ENCODE data around the gene TBCD. TPM values are rescaled to one million over a fixed set of nuclear protein-coding genes. Genes with fewer than 3 reads are reported as not detected.
"Not testable (repeated sequence)": the region's sequence is repeated elsewhere in the genome, so short reads cannot be mapped to it uniquely, and the experiment has no call there.

TBCD gene
- total RNA-seq, 2 experiments from 2014 or later: 87.8 to 145 TPM

DNA sequence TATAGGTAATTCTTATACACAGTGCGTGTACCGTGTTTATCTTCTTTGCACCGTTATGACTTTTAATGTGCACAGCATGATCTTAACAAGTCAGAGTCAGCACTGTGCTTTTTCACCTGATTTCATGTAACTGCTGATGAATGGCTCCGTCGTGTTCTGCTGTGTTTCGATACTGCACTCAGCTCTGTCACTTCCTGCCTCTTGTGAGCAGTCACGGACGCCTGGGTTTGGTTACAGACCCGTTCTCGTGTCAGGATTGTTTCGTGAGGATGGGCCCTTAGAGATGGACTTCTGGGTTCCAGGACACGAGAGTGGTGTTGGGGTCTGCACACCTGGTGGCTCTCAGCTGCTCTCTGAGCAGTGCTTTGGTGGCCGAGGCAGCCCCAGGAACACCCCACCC is 24.6 kb downstream of the TBCD start:
- Histone ChIP-seq H3K4me1 (ENCODE audit: insufficient read depth, low read length, poor library complexity, severe bottlenecking) (peaks cover 10% of the 10 kb centered on the region), H3K9me3 (ENCODE audit: low read length) (no peaks in the 10 kb centered on the region), H3K4me2 (ENCODE audit: low read length) (no peak overlapping the region), H4K20me1 (ENCODE audit: insufficient read depth, low read length) (no peaks in the 10 kb centered on the region), H3K9me2 (ENCODE audit: insufficient read depth, low read length) (no peaks in the 10 kb centered on the region), H3K79me2 (ENCODE audit: insufficient read depth, low read depth, low read length) (no peaks in the 10 kb centered on the region), H2AFZ (ENCODE audit: low read length) (no peak overlapping the region), H3K27ac (ENCODE audit: low read depth, low read length, poor library complexity, severe bottlenecking) (no peak overlapping the region), H3K4me3 (ENCODE audit: low read depth, low read length, poor library complexity, severe bottlenecking) (no peak overlapping the region), H3K36me3 (ENCODE audit: insufficient read depth, low read length) (peaks cover 60% of the 10 kb centered on the region)
- BruUV-seq (replicated peaks): no TSS peak
- TF ChIP-seq, protein P1, sequence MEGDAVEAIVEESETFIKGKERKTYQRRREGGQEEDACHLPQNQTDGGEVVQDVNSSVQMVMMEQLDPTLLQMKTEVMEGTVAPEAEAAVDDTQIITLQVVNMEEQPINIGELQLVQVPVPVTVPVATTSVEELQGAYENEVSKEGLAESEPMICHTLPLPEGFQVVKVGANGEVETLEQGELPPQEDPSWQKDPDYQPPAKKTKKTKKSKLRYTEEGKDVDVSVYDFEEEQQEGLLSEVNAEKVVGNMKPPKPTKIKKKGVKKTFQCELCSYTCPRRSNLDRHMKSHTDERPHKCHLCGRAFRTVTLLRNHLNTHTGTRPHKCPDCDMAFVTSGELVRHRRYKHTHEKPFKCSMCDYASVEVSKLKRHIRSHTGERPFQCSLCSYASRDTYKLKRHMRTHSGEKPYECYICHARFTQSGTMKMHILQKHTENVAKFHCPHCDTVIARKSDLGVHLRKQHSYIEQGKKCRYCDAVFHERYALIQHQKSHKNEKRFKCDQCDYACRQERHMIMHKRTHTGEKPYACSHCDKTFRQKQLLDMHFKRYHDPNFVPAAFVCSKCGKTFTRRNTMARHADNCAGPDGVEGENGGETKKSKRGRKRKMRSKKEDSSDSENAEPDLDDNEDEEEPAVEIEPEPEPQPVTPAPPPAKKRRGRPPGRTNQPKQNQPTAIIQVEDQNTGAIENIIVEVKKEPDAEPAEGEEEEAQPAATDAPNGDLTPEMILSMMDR (conservative IDR thresholded peaks at IDR 0.05; ENCODE audit: low read length): no peak
- TF ChIP-seq EZH2phosphoT487 (IDR thresholded peaks at IDR 0.05; ENCODE audit: borderline replicate concordance, low read depth, low read length): no peak
- ChIA-PET CTCF (ENCODE audit: unreplicated experiment) (no interaction called here), POLR2A (no interaction called here)
- intact Hi-C loops (cut with micrococcal nuclease; ENCODE audit: unreplicated experiment): no loop called here
- DNase-seq (ENCODE audit: low spot score): no peak

DNA sequence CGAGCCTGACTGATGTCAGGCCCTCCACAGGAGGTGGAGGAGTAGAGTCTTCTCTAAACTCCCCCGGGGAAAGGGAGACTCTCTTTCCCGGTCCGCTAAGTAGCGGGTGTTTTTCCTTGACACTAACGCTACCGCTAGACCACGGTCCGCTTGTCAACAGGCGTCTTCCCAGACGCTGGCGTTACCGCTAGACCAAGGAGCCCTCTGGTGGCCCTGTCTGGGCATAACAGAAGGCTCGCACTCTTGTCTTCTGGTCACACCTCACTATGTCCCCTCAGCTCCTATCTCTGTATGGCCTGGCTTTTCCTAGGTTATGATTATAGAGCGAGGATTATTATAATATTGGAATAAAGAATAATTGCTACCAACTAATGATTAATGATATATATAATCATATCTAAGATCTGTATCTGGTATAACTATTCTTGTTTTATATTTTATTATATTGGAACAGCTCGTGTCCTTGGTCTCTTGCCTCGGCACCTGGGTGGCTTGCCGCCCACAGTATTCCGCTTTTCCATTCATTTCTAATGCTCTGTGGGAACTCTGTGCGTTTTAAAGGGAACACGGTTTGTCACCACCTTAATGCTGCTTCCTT is 26.0 kb downstream of the TBCD start:
- H2AFZ ChIP-seq (ENCODE audit: low read length); H3K27ac ChIP-seq (ENCODE audit: low read depth, low read length, poor library complexity, severe bottlenecking); H3K9me3 ChIP-seq (ENCODE audit: low read length); H3K79me2 ChIP-seq (ENCODE audit: insufficient read depth, low read depth, low read length); intact Hi-C loops (cut with micrococcal nuclease; ENCODE audit: unreplicated experiment); H3K4me3 ChIP-seq (ENCODE audit: low read depth, low read length, poor library complexity, severe bottlenecking); H4K20me1 ChIP-seq (ENCODE audit: insufficient read depth, low read length); BruUV-seq (replicated peaks); POLR2A ChIA-PET; CTCF ChIA-PET (ENCODE audit: unreplicated experiment); H3K4me2 ChIP-seq (ENCODE audit: low read length); DNase-seq (ENCODE audit: low spot score); H3K9me2 ChIP-seq (ENCODE audit: insufficient read depth, low read length): not testable (repeated sequence)
- TF ChIP-seq, protein P1 (conservative IDR thresholded peaks at IDR 0.05; ENCODE audit: low read length): peak; percentile 64
- H3K4me1 ChIP-seq (ENCODE audit: insufficient read depth, low read length, poor library complexity, severe bottlenecking): peaks cover 18% of the 10 kb centered on the region
- peaks cover 61% of the 10 kb centered on the region for H3K36me3 ChIP-seq (ENCODE audit: insufficient read depth, low read length)

DNA sequence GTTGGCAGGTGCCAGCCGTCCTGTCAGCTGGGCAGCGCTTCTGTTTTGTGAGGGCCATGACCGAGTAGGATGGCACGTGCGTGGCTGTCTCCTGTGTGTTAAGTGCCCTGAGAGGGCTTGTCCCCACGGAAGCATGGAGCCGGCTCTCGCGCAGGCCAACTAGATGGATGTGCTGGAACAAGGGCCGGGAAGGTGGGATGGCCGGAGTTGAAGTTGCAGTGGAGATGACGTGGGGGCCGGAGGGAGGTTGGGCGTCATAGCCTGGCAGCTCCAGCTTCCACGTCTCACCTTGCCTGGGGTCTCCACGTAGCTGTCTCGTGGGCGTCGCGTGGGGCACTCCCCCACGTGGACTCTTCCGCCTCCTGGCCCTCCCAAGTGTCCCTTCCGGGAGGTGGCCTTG is 27.7 kb downstream of the TBCD start:
- TF ChIP-seq, protein P1 (conservative IDR thresholded peaks at IDR 0.05; ENCODE audit: low read length): no peak
- no peak for TF ChIP-seq EZH2phosphoT487 (IDR thresholded peaks at IDR 0.05; ENCODE audit: borderline replicate concordance, low read depth, low read length)
- ChIA-PET POLR2A (no interaction called here), CTCF (ENCODE audit: unreplicated experiment) (no interaction called here)
- Histone ChIP-seq H3K36me3 (ENCODE audit: insufficient read depth, low read length) (peaks cover 68% of the 10 kb centered on the region), H3K9me2 (ENCODE audit: insufficient read depth, low read length) (no peaks in the 10 kb centered on the region), H2AFZ (ENCODE audit: low read length) (no peak overlapping the region), H3K4me1 (ENCODE audit: insufficient read depth, low read length, poor library complexity, severe bottlenecking) (peaks cover 18% of the 10 kb centered on the region), H3K9me3 (ENCODE audit: low read length) (no peaks in the 10 kb centered on the region), H3K27ac (ENCODE audit: low read depth, low read length, poor library complexity, severe bottlenecking) (no peak overlapping the region), H3K79me2 (ENCODE audit: insufficient read depth, low read depth, low read length) (no peaks in the 10 kb centered on the region), H3K4me2 (ENCODE audit: low read length) (no peak overlapping the region), H4K20me1 (ENCODE audit: insufficient read depth, low read length) (no peaks in the 10 kb centered on the region), H3K4me3 (ENCODE audit: low read depth, low read length, poor library complexity, severe bottlenecking) (no peak overlapping the region)
- BruUV-seq (replicated peaks): no TSS peak
- intact Hi-C loops (cut with micrococcal nuclease; ENCODE audit: unreplicated experiment): no loop called here
- DNase-seq (ENCODE audit: low spot score): no peak

Measured in OCI-LY7 (cell line).